Right cardiac atrium (tissue), 5 donors: ENCODE measurements around the gene SUN2. TPM values are rescaled to one million over a fixed set of nuclear protein-coding genes. Genes with fewer than 3 reads are reported as not detected.

Experiments
- ATAC-seq, 2 donors: fragments of 200-7000 bp; cut with Tn5 transposase; one replicate each; pipeline versions ENCODE4 v1.8.0 to v1.9.1; 2020; ENCODE audit warnings: moderate library complexity in 2 of 2, mild to moderate bottlenecking in 1 of 2
- DNase-seq, 3 donors: peaks; one replicate each; pipeline ENCODE4 v3.0.0-alpha.2; 2020
- H3K27ac ChIP-seq: one replicate; pipeline ENCODE4 v1.5.1; 2013; ENCODE audit warnings: mild to moderate bottlenecking, low read length, control low read depth, moderate library complexity
- H3K27me3 ChIP-seq: one replicate; pipeline ENCODE4 v1.6.1; 2013; ENCODE audit not compliant: control insufficient read depth, insufficient read depth
- H3K4me1 ChIP-seq: one replicate; pipeline ENCODE4 v1.6.1; 2013; ENCODE audit warnings: low read length; ENCODE audit not compliant: control insufficient read depth, insufficient read depth
- H3K4me3 ChIP-seq: one replicate; pipeline ENCODE4 v1.5.1; 2013; ENCODE audit warnings: low read length, control low read depth
- H3K9me3 ChIP-seq: one replicate; pipeline ENCODE4 v1.6.1; 2013; ENCODE audit warnings: low read length; ENCODE audit not compliant: control insufficient read depth
- WGBS: extraction: QIAGEN DNeasy Blood & Tissue Kit; methylation state at CpG from one replicate; pipeline ENCODE4 v1.1.7; 2013; 5-methylcytosine and 5-hydroxymethylcytosine counted together
- intact Hi-C, 4 donors: fragments of 100-400 bp; cut with DNase I; formaldehyde crosslinking; loops; one replicate each; pipeline versions ENCODE4 v1.11.0 to v1.14.0; 2022 to 2023
- polyA plus RNA-seq: library from polyadenylated mRNA; stranded (reverse); fragments of 200-250 nt; gene quantifications from one replicate; pipeline ENCODE4 v1.2.3, GENCODE V29; 2013
- total RNA-seq, 4 donors: library from RNA; stranded (reverse); fragmentation: NEBNext Ultra II Directional; extraction: Animal tissue kit (Norgen Biotek cat#: 25700); gene quantifications; one replicate each; pipeline ENCODE4 v1.2.1, GENCODE V29; 2021
- donor health status: healthy with polysubstance abuse.
- donor health status: DM: no; HTN: yes; CAD: no.
- donor health status: DM: no; HTN: no; CAD: no.
- donor health status: DM: no; HTN: yes; CAD: no; lungs with severe emphysema.
- donor health status: DM: yes; HTN: yes; CAD: no.

Gene SUN2
- total and polyA plus RNA-seq, 5 donors: 61.7 to 123 (median 110) TPM

DNA sequence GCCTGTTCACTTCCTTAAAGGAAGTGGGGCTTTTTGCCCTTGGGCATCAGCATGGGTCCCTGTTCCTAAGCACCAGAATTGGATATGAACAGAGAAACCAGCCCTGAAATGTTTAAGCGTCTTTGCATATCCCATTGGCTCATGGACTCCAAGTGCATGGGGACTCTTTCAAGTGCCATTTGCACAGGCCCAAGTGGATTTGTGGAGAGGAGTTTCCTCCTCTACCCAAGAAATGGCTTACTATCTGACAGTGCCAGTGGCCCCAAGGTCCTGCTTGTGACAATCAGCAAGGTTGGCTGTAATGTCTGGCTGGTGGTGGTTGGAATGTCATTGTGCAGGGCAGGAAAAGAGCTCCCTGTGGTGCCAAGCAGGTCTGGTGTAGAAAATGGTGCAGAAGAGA is 70.0 kb downstream of the SUN2 start:
- no peak overlapping the region for H3K27ac ChIP-seq
- no peaks in the 10 kb centered on the region for H3K9me3 ChIP-seq
- DNase-seq: no peak
- intact Hi-C loops: no loop called here
- no peaks in the 10 kb centered on the region for H3K4me1 ChIP-seq
- H3K4me3 ChIP-seq: no peak overlapping the region
- 90% methylated on average over 1 of the region's 1 CpG for WGBS
- no peaks in the 10 kb centered on the region for H3K27me3 ChIP-seq
- ATAC-seq: no peak

DNA sequence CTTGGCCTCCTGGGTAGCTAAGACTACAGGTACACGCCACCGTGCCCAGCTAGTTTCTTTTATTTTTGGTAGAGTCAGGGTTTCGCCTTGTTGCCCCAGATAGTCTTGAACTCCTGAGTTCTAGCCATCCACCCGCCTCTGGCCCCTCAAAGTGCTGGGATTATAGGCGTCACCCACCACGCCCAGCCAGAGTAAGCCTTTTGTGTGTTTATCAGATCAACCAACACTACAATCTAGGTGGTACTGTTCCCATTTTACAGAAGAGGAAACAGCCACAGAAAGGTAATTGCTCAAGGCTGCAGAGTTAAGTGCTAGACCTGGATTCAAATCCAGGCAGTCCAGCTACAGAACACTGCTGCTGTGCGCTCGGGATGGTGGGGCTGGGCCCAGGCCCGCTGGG is 70.9 kb downstream of the SUN2 start:
- H3K4me1 ChIP-seq: no peaks in the 10 kb centered on the region
- WGBS: 90% methylated on average over 9 of the region's 9 CpGs
- H3K27ac ChIP-seq: no peak overlapping the region
- H3K4me3 ChIP-seq: no peak overlapping the region
- no peak for DNase-seq
- ATAC-seq: no peak
- H3K27me3 ChIP-seq: no peaks in the 10 kb centered on the region
- intact Hi-C loops: no loop called here
- no peaks in the 10 kb centered on the region for H3K9me3 ChIP-seq

Other genes with a start within 250 kb of the SUN2 start
- 100 to 1,000 TPM; 216 to 253 (median 238) TPM for gene DDX17, start 249.7 kb downstream of the SUN2 start, total RNA-seq
- gene DDX17, start 249.7 kb downstream of the SUN2 start, polyA plus RNA-seq: 134 TPM
- 1 to 10 TPM in 3 of 4 donors, under 1 TPM in 1; 0.83 to 3.2 (median 1.9) TPM for gene DMC1, start 185.8 kb downstream of the SUN2 start, total RNA-seq
- 6.5 TPM for gene DMC1, start 185.8 kb downstream of the SUN2 start, polyA plus RNA-seq
- gene FAM227A, start 99.6 kb downstream of the SUN2 start, total RNA-seq: 1 to 10 TPM in 2 of 4 donors, under 1 TPM in 2; 0.47 to 1.2 (median 0.98) TPM
- gene FAM227A, start 99.6 kb downstream of the SUN2 start, polyA plus RNA-seq: 0.23 TPM
- gene CBY1, start 99.4 kb downstream of the SUN2 start, total RNA-seq: 10 to 100 TPM; 35.6 to 45.3 (median 40.9) TPM
- 63.0 TPM for gene CBY1, start 99.4 kb downstream of the SUN2 start, polyA plus RNA-seq
- 10 to 100 TPM; 57.8 to 67.3 (median 59.9) TPM for gene TOMM22, start 74.0 kb downstream of the SUN2 start, total RNA-seq
- gene TOMM22, start 74.0 kb downstream of the SUN2 start, polyA plus RNA-seq: 41.0 TPM
- gene JOSD1, start 55.1 kb downstream of the SUN2 start, total RNA-seq: 10 to 100 TPM; 21.4 to 28.6 (median 22.5) TPM
- gene JOSD1, start 55.1 kb downstream of the SUN2 start, polyA plus RNA-seq: 14.3 TPM
- 10 to 100 TPM; 29.1 to 34.5 (median 30.9) TPM for gene GTPBP1, start 50.1 kb downstream of the SUN2 start, total RNA-seq
- gene GTPBP1, start 50.1 kb downstream of the SUN2 start, polyA plus RNA-seq: 19.1 TPM
- 10 to 100 TPM; 10.7 to 13.7 (median 12.7) TPM for gene DNAL4, start 38.1 kb upstream of the SUN2 start, total RNA-seq
- gene DNAL4, start 38.1 kb upstream of the SUN2 start, polyA plus RNA-seq: 14.7 TPM
- gene NPTXR, start 88.0 kb upstream of the SUN2 start, total RNA-seq: 10 to 100 TPM; 23.8 to 51.1 (median 38.4) TPM
- gene NPTXR, start 88.0 kb upstream of the SUN2 start, polyA plus RNA-seq: 32.3 TPM
- 10 to 100 TPM; 50.9 to 65.9 (median 56.6) TPM for gene CBX6, start 116.2 kb upstream of the SUN2 start, total RNA-seq
- 27.0 TPM for gene CBX6, start 116.2 kb upstream of the SUN2 start, polyA plus RNA-seq
- under 1 TPM; 0.23 to 0.94 (median 0.65) TPM for gene APOBEC3A, start 201.6 kb upstream of the SUN2 start, total RNA-seq
- gene APOBEC3A, start 201.6 kb upstream of the SUN2 start, polyA plus RNA-seq: 0.14 TPM
- 1 to 10 TPM; 1.3 to 1.9 (median 1.6) TPM for gene APOBEC3B, start 226.3 kb upstream of the SUN2 start, total RNA-seq
- gene APOBEC3B, start 226.3 kb upstream of the SUN2 start, polyA plus RNA-seq: 2.6 TPM